Epithelial cell of prostate (primary cell): ENCODE data around the gene RNF10.
"Not testable (repeated sequence)": the region's sequence is repeated elsewhere in the genome, so short reads cannot be mapped to it uniquely, and the experiment has no call there.

Experiments
- DNase-seq: peaks from one replicate; pipeline ENCODE4 v3.0.0-alpha.2; 2011; ENCODE audit warnings: low read depth, low spot score
- H3K27ac ChIP-seq: fragments of 450-650 bp; 2 replicates; pipeline ENCODE4 v1.5.1; 2017; ENCODE audit warnings: mild to moderate bottlenecking

RNF10 gene

DNA sequence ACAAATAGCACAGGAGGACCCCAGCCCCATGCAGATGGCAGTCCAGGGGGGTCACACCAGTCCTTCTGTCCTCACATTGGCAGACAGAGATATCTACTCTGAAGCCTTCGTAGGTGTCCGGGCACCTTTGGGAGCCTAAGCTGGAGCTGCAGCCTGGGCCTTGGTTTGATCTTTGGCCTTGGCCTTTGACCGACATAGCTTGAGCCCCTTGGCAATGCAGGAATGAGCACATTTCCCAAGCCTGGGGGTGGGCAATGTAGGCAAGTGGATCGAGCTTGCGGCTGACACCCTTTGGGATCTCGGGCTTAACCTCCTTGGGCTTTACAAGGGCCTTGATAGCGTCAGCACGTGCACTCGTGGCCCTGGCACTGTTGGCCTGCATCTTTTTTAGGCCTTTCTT lies 11.6 kb upstream of the RNF10 start:
- no peak for DNase-seq
- no peak overlapping the region for H3K27ac ChIP-seq

DNA sequence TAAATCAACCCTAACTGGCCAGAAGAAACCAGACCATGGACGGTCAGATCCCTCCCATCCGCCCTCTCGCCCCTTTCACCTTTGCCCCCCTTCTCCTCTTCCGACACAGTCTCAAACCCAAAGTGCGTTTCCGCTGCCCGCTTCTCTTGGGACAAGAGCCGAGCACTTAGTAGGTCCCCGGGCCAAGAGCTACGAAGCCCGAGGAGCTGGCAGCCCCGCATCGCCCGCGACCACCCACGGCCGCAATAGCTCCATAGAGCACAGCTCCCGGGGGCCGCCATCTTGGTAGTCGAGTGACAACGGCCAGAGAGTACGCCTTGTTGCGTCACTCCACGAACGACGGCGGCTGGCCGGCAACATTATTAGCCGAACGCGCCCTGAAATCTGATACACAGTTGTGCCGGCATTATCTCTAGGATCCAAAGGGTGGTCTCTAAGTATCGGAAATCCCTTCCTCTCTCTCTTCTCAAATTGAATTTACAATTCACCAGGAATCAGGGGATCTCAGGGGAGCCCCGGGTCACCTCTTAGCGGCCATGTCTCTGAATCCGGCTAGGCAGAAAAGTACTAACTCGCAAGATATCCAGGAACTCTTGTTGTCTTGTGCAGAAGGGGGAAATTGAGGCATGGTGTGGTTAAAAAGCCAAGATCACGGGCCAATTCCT lies 5.2 kb upstream of the RNF10 start, which contains the start of gene COQ5:
COQ5 (minus strand) TSS at position 298 of the 665 bp plus-strand sequence; CDS start at position 281, 17 bp downstream.
- no peak for DNase-seq
- peak within 1 kb of the TSS; percentile 88 for H3K27ac ChIP-seq

DNA sequence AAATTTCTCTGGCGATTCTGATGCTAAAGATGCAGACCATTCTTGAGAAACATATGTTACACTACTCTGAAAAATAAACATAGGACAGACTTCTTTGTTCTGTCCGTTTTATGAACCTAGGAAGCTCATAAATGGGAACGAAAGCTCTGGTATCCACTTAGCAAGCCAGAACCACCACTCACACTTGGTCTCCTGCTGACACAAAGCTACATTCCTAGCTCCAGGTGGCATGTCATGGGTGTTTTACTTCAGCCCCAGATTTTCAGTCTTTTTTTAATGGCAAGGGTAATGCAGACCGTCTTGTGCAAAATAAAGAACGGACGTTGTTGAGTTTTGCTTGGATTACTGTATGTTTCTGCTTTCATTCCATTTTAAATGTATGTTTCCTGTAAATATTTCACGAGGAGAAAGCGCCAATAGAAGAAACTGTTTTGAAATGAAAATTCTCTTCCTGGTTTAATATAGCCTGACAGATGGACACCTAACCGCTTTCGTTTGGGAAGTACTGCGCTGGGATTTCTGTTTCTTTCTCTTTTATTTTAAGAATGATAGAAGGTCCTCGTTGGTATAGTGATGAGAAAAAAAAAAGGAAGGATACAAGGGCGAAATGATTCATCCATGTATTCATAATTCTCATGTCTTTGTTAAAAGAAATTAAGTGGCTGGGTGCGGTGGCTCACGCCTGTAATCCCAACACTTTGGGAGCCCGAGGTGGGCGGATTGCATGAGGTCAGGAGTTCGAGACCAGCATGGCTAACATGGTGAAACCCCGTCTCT lies 4.3 kb upstream of the RNF10 start:
- H3K27ac ChIP-seq: peak overlapping the region; percentile 88
- no peak for DNase-seq

DNA sequence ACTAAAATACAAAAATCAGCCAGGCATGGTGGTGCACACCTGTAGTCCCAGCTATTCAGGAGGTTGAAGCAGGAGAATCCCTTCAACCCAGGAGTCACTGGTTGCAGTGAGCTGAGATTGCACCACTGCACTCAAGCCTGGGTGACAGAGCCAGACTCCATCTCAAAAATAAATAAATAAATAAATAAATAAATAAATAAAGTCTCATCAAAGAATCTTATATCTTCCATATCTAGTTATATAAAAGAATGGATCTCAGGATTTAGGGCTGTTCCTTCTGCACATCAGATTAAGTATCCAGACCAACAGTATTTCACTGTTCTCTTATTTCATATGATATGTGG lies 3.8 kb upstream of the RNF10 start:
- not testable (repeated sequence) for DNase-seq
- peak overlapping the region; percentile 88 for H3K27ac ChIP-seq

DNA sequence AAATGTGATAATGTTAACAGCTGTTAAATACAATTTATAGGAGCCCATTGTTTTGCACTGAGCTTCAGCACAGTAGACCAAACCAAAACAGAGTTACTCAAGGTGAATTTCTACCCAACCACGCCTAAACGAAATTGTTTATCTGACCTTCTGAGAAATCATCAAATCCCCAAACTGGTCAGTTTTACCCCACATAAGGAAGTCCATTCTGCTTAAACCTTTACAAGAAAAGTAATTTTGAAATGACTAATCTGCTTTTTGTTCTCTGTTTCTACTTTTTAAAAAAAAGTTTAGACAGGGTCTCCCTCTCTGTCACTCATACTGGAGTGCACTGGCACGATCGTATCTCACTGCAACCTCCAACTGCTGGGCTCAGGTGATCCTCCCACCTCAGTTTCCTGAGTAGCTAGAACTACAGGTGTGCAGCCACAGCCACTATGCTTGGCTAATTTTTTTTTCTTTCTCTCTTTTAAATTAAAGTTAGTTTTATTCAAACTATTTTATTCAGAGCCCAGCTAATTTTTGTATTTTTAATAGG lies 1.4 kb upstream of the RNF10 start:
- H3K27ac ChIP-seq: no peak overlapping the region
- no peak for DNase-seq

- DNase-seq: peak; percentile 46
- peak overlapping the region; percentile 86 for H3K27ac ChIP-seq
These were observed 823 bp downstream of the RNF10 start for GRCh38 chr12:120534703-120535655.

- H3K27ac ChIP-seq: no peak overlapping the region
- no peak for DNase-seq
These were observed 2.1 kb downstream of the RNF10 start for GRCh38 chr12:120536064-120536791.

DNA sequence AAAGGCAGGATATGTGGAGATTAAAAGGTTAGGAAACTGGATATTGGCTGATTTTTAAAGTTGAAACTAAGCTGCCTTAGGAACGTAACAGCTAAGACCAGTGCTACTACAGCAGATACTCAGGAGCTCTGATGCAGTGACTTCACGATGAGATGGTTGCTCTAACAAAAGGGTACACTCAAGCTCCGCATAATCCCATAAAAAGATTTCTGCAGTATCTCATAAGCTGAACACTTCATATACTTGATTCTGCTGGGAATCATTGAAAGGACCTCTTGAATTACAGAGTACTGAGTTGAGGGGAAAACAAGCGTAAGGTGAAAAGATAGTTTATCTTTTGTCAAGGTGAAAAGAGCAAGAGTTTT lies 3.7 kb downstream of the RNF10 start:
- DNase-seq: no peak
- peak overlapping the region; percentile 69 for H3K27ac ChIP-seq

GRCh38 chr12:120538281-120539156 lies 4.4 kb downstream of the RNF10 start:
- peak overlapping the region; percentile 69 for H3K27ac ChIP-seq
- peak; percentile 45 for DNase-seq

DNA sequence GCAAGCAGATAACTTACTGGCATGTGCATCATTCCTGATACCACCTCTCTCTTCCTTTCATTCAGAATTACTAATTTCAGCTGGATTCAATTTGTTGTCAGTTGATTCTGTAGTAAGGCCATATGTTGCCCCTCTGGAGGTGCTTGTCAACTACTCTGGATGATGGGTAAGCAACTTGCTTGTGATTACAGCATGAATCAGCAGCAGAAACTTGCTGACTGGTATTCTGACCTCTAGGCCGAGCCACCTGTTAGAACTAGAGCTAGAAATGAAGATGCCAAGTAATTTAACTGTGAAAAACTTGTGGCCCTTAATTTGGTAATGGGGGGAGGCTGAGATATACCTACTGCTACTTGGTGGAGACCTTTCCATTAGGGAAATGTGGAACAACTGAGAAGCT lies 5.1 kb downstream of the RNF10 start:
- DNase-seq: no peak
- H3K27ac ChIP-seq: peak overlapping the region; percentile 69

GRCh38 chr12:120540445-120540844 lies 6.3 kb downstream of the RNF10 start:
- DNase-seq: no peak

DNA sequence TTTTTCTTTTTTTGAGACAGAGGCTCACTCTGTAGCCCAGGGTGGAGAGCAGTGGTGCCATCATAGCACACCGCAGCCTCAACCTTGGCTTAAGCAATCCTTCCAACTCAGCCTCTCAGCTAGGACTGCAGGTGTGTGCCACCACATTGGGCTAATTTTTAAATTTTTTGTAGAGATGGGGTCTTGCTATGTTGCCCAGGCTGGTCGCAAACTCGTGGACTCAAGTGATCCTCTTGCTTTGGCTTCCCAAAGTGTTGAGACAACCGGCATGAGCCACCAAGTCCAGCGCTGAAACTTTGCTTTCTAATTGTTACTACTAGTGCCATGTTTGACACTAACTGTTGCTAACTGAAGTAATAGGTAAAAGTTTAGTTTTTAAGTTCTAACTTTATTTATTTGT lies 8.0 kb downstream of the RNF10 start:
- no peak for DNase-seq

More at GRCh38 chr12:120540445-120540844, 6.3 kb downstream of the RNF10 start:
- no peak overlapping the region for H3K27ac ChIP-seq

DNA sequence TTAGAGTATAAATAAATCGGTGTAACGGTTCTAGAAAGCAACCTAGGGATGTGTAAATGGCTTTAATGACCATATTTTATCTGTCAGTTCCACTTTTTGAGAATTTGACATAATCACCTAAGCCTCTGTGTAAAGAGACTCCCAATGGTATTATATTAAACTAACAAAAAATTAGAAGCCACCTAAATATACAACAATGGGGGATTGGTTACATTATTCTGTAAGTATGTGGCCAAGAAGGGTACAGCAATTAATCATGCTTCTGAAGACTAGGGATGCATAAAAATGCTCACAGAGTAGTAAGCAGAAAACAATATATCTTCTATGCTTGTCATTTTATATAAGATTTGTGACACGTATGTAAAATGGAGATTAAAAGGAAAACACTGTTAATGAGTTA lies 10.5 kb downstream of the RNF10 start:
- no peak overlapping the region for H3K27ac ChIP-seq
- DNase-seq: no peak

More for the DNA sequence above, 8.0 kb downstream of the RNF10 start:
- no peak overlapping the region for H3K27ac ChIP-seq

GRCh38 chr12:120546050-120546386 lies 11.9 kb downstream of the RNF10 start:
- peak overlapping the region; percentile 19 for H3K27ac ChIP-seq
- no peak for DNase-seq

DNA sequence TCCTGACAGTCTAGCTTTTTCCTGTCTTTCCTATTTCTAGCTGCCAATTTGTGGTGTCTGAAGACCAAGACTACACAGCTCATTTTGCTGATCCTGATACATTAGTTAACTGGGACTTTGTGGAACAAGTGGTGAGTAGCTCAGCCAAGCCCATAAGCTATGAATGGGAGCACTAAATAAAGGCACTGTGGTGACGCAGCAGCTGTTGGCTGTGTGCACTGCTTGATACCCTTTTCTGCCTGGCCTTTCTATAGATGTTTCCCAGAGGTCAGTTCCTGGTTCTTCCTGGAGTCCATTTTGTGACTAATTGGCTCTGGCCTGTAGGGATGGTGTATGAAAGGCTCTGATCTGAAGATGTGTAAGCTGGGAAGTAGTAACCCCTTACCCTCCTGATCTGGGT lies 20.5 kb downstream of the RNF10 start:
- no peak overlapping the region for H3K27ac ChIP-seq
- DNase-seq: no peak

DNA sequence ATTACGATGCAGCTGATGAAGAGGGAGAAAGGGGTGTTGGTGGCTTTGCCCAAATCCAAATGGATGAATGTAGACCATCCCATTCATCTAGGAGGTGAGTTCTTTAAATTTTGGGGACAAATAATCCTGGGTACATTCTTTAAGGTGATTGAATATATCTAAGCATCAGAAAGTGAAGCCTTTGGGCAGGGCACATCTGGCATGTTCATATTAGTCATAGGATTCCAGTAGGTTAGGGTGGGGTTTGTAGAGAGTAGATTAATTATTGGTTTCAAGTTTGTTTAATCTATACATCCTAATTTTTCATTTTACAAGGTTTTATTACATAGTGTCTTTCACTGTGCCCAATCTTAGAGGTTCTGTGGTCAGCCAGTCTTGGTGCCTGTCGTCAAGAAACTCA lies 23.4 kb downstream of the RNF10 start:
- DNase-seq: no peak
- H3K27ac ChIP-seq: no peak overlapping the region

DNA sequence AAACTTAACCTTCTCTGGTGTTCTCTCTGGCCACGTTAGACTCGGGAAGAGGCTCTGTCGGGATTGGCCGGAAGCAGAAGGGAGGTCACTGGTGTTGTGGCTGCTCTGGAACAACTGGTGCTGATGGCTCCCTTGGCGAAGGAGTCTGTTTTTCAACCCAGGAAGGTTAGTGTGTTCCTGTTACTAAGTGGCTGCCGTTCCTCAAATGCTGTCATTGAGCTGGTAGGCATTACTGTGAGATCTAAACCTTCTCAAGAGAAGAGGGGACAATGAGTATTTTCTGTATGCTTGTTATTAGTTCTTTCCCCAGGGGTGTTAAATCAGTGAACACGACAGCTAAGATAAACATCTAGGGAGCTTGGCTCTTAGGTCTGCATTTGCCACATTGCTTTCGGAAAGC lies 28.8 kb downstream of the RNF10 start:
- no peak for DNase-seq
- H3K27ac ChIP-seq: no peak overlapping the region

GRCh38 chr12:120563495-120563894 lies 29.3 kb downstream of the RNF10 start:
- H3K27ac ChIP-seq: no peak overlapping the region
- DNase-seq: no peak

- DNase-seq: no peak
- H3K27ac ChIP-seq: no peak overlapping the region
These were observed 37.1 kb downstream of the RNF10 start for GRCh38 chr12:120571299-120571698.
